Fibroblast of skin of right quadriceps (primary cell): Measurements from ENCODE around the gene MTMR3.
A peak's percentile ranks its signal among the peaks of the same experiment; 100 is the strongest.

ENCODE experiments used
- DNase-seq: peaks from one replicate; pipeline ENCODE4 v3.0.0-alpha.2; 2013

MTMR3 gene

GRCh38 chr22:29917052-29917902 lies 34.3 kb downstream of the MTMR3 start:
- no peak for DNase-seq

GRCh38 chr22:29925402-29925801 lies 42.4 kb downstream of the MTMR3 start:
- DNase-seq = no peak

GRCh38 chr22:29926057-29926456 lies 43.1 kb downstream of the MTMR3 start:
- no peak for DNase-seq

GRCh38 chr22:29932136-29932535 lies 49.2 kb downstream of the MTMR3 start:
- DNase-seq = no peak

GRCh38 chr22:29933619-29934018 lies 50.6 kb downstream of the MTMR3 start:
- DNase-seq = no peak

- no peak for DNase-seq
These were observed 51.6 kb downstream of the MTMR3 start for GRCh38 chr22:29934596-29934995.

GRCh38 chr22:29936186-29936585 lies 53.2 kb downstream of the MTMR3 start:
- DNase-seq = no peak

GRCh38 chr22:29937940-29938693 lies 55.1 kb downstream of the MTMR3 start:
- DNase-seq = no peak

- DNase-seq = no peak
These were observed 57.6 kb downstream of the MTMR3 start for GRCh38 chr22:29940526-29940925.

GRCh38 chr22:29944339-29944738 lies 61.4 kb downstream of the MTMR3 start:
- DNase-seq = peak; percentile 26

GRCh38 chr22:29945435-29945834 lies 62.5 kb downstream of the MTMR3 start:
- DNase-seq = no peak

GRCh38 chr22:29946220-29946619 lies 63.2 kb downstream of the MTMR3 start:
- no peak for DNase-seq

- peak; percentile 29 for DNase-seq
These were observed 64.7 kb downstream of the MTMR3 start for GRCh38 chr22:29947410-29948384.

GRCh38 chr22:29948385-29948769 lies 65.4 kb downstream of the MTMR3 start:
- DNase-seq = no peak

- no peak for DNase-seq
These were observed 66.9 kb downstream of the MTMR3 start for GRCh38 chr22:29949872-29950271.

GRCh38 chr22:29951791-29952413 lies 68.9 kb downstream of the MTMR3 start:
- DNase-seq = no peak

- DNase-seq = no peak
These were observed 71.4 kb downstream of the MTMR3 start for GRCh38 chr22:29954203-29954855.

- no peak for DNase-seq
These were observed 73.7 kb downstream of the MTMR3 start for GRCh38 chr22:29956680-29957079.

- no peak for DNase-seq
These were observed 75.2 kb downstream of the MTMR3 start for GRCh38 chr22:29958170-29958569.

- no peak for DNase-seq
These were observed 81.8 kb downstream of the MTMR3 start for GRCh38 chr22:29964776-29965175.

GRCh38 chr22:29967461-29967860 lies 84.5 kb downstream of the MTMR3 start:
- DNase-seq = no peak

- no peak for DNase-seq
These were observed 88.6 kb downstream of the MTMR3 start for GRCh38 chr22:29971607-29972006.
